ENCODE results near the gene RGS17. TPM values are rescaled to one million over a fixed set of nuclear protein-coding genes. Genes with fewer than 3 reads are reported as not detected.
A peak's percentile ranks its signal among the peaks of the same experiment; 100 is the strongest.
"Not testable (repeated sequence)": the region's sequence is repeated elsewhere in the genome, so short reads cannot be mapped to it uniquely, and the experiment has no call there.

The RGS17 gene
- total RNA-seq, 2 experiments from 2014 or later = not detected

- Mint-ChIP-seq H3K9me3 (ENCODE audit: insufficient read depth) (no peaks in the 10 kb centered on the region), H3K36me3 (ENCODE audit: low read depth) (no peaks in the 10 kb centered on the region), H3K27me3 (ENCODE audit: low read depth) (no peaks in the 10 kb centered on the region), H3K4me3 (no peak overlapping the region), H3K4me1 (ENCODE audit: low read depth) (no peaks in the 10 kb centered on the region), H3K27ac (no peak overlapping the region)
- CTCF ChIA-PET = no interaction called here
- POLR2A ChIA-PET = no interaction called here
- no peak for ATAC-seq
- no peak for DNase-seq
Measured at GRCh38 chr6:153145591-153145990, 14.5 kb upstream of the RGS17 start.

- DNase-seq (no peak), ATAC-seq (no peak)
- H3K27ac Mint-ChIP-seq = no peak overlapping the region
- no peaks in the 10 kb centered on the region for H3K36me3 Mint-ChIP-seq (ENCODE audit: low read depth)
- no peak overlapping the region for H3K4me3 Mint-ChIP-seq
- no peaks in the 10 kb centered on the region for H3K9me3 Mint-ChIP-seq (ENCODE audit: insufficient read depth)
- H3K27me3 Mint-ChIP-seq (ENCODE audit: low read depth) = no peaks in the 10 kb centered on the region
- H3K4me1 Mint-ChIP-seq (ENCODE audit: low read depth) = no peaks in the 10 kb centered on the region
- ChIA-PET CTCF (no interaction called here), POLR2A (no interaction called here)
Measured at GRCh38 chr6:153143200-153143599, 12.1 kb upstream of the RGS17 start.

- no peaks in the 10 kb centered on the region for H3K9me3 Mint-ChIP-seq (ENCODE audit: insufficient read depth)
- ATAC-seq (no peak), DNase-seq (no peak)
- no peaks in the 10 kb centered on the region for H3K36me3 Mint-ChIP-seq (ENCODE audit: low read depth)
- ChIA-PET CTCF (no interaction called here), POLR2A (no interaction called here)
- H3K27ac Mint-ChIP-seq = no peak overlapping the region
- no peaks in the 10 kb centered on the region for H3K4me1 Mint-ChIP-seq (ENCODE audit: low read depth)
- H3K27me3 Mint-ChIP-seq (ENCODE audit: low read depth) = no peaks in the 10 kb centered on the region
- H3K4me3 Mint-ChIP-seq = no peak overlapping the region
Measured at GRCh38 chr6:153140299-153140698, 9.2 kb upstream of the RGS17 start.

- Mint-ChIP-seq H3K4me3 (no peak overlapping the region), H3K27me3 (ENCODE audit: low read depth) (no peaks in the 10 kb centered on the region), H3K36me3 (ENCODE audit: low read depth) (no peaks in the 10 kb centered on the region), H3K27ac (no peak overlapping the region), H3K4me1 (ENCODE audit: low read depth) (no peaks in the 10 kb centered on the region), H3K9me3 (ENCODE audit: insufficient read depth) (no peaks in the 10 kb centered on the region)
- POLR2A ChIA-PET = no interaction called here
- CTCF ChIA-PET = no interaction called here
- ATAC-seq (no peak), DNase-seq (no peak)
Measured at GRCh38 chr6:153138930-153139329, 7.8 kb upstream of the RGS17 start.

GRCh38 chr6:153135681-153136080 lies 4.6 kb upstream of the RGS17 start:
- no peak overlapping the region for H3K4me3 Mint-ChIP-seq
- no peaks in the 10 kb centered on the region for H3K4me1 Mint-ChIP-seq (ENCODE audit: low read depth)
- H3K27me3 Mint-ChIP-seq (ENCODE audit: low read depth) = peaks cover 19% of the 10 kb centered on the region
- DNase-seq = no peak
- CTCF ChIA-PET = interaction anchor here (1.0 kb wide), 1 partner anchor 9 kb away, joined by 3 read pairs; no protein-coding TSS in a partner anchor
- no peak for ATAC-seq
- no peak overlapping the region for H3K27ac Mint-ChIP-seq
- POLR2A ChIA-PET = no interaction called here
- H3K36me3 Mint-ChIP-seq (ENCODE audit: low read depth) = peaks cover 1% of the 10 kb centered on the region
- no peaks in the 10 kb centered on the region for H3K9me3 Mint-ChIP-seq (ENCODE audit: insufficient read depth)

- CTCF ChIA-PET, H3K27ac Mint-ChIP-seq: not testable (repeated sequence)
Measured at GRCh38 chr6:153133667-153134066, 2.6 kb upstream of the RGS17 start.

GRCh38 chr6:153130515-153131036 lies 506 bp downstream of the RGS17 start:
- Mint-ChIP-seq H3K9me3 (ENCODE audit: insufficient read depth) (no peaks in the 10 kb centered on the region), H3K36me3 (ENCODE audit: low read depth) (peaks cover 3% of the 10 kb centered on the region), H3K4me1 (ENCODE audit: low read depth) (peaks cover 12% of the 10 kb centered on the region), H3K27ac (no peak overlapping the region), H3K4me3 (peak overlapping the region; percentile 63), H3K27me3 (ENCODE audit: low read depth) (peaks cover 43% of the 10 kb centered on the region)
- ChIA-PET CTCF (no interaction called here), POLR2A (no interaction called here)
- ATAC-seq (peak; percentile 33), DNase-seq (no peak)

More at GRCh38 chr6:153133667-153134066, 2.6 kb upstream of the RGS17 start:
- ATAC-seq; H3K4me3 Mint-ChIP-seq; POLR2A ChIA-PET; DNase-seq; H3K36me3 Mint-ChIP-seq (ENCODE audit: low read depth); H3K9me3 Mint-ChIP-seq (ENCODE audit: insufficient read depth): not testable (repeated sequence)
- peaks cover 12% of the 10 kb centered on the region for H3K4me1 Mint-ChIP-seq (ENCODE audit: low read depth)
- H3K27me3 Mint-ChIP-seq (ENCODE audit: low read depth) = peaks cover 36% of the 10 kb centered on the region

- ATAC-seq (peak; percentile 25), DNase-seq (no peak)
- Mint-ChIP-seq H3K4me1 (ENCODE audit: low read depth) (peaks cover 12% of the 10 kb centered on the region), H3K4me3 (peak overlapping the region; percentile 57), H3K27me3 (ENCODE audit: low read depth) (peaks cover 43% of the 10 kb centered on the region), H3K9me3 (ENCODE audit: insufficient read depth) (no peaks in the 10 kb centered on the region), H3K27ac (no peak overlapping the region), H3K36me3 (ENCODE audit: low read depth) (peaks cover 3% of the 10 kb centered on the region)
- POLR2A ChIA-PET = no interaction called here
- CTCF ChIA-PET = no interaction called here
Measured at GRCh38 chr6:153129873-153130514, 1.1 kb downstream of the RGS17 start.

- CTCF ChIA-PET = interaction anchor here (0.6 kb wide), 1 partner anchor 9 kb away, joined by 3 read pairs; no protein-coding TSS in a partner anchor
- no peak overlapping the region for H3K27ac Mint-ChIP-seq
Measured at GRCh38 chr6:153126218-153126617, 4.9 kb downstream of the RGS17 start.

GRCh38 chr6:153125032-153125431 lies 6.0 kb downstream of the RGS17 start:
- CTCF ChIA-PET = no interaction called here
- H3K27ac Mint-ChIP-seq = no peak overlapping the region
- no peaks in the 10 kb centered on the region for H3K36me3 Mint-ChIP-seq (ENCODE audit: low read depth)
- H3K4me1 Mint-ChIP-seq (ENCODE audit: low read depth) = peaks cover 8% of the 10 kb centered on the region
- H3K9me3 Mint-ChIP-seq (ENCODE audit: insufficient read depth) = no peaks in the 10 kb centered on the region
- H3K27me3 Mint-ChIP-seq (ENCODE audit: low read depth) = peaks cover 32% of the 10 kb centered on the region
- ATAC-seq (no peak), DNase-seq (no peak)
- H3K4me3 Mint-ChIP-seq = no peak overlapping the region
- POLR2A ChIA-PET = no interaction called here

More at GRCh38 chr6:153126218-153126617, 4.9 kb downstream of the RGS17 start:
- Mint-ChIP-seq H3K4me1 (ENCODE audit: low read depth) (peaks cover 12% of the 10 kb centered on the region), H3K27me3 (ENCODE audit: low read depth) (peaks cover 37% of the 10 kb centered on the region), H3K4me3 (no peak overlapping the region), H3K36me3 (ENCODE audit: low read depth) (peaks cover 3% of the 10 kb centered on the region), H3K9me3 (ENCODE audit: insufficient read depth) (no peaks in the 10 kb centered on the region)
- POLR2A ChIA-PET = no interaction called here
- DNase-seq (no peak), ATAC-seq (no peak)

GRCh38 chr6:153123801-153124200 lies 7.3 kb downstream of the RGS17 start:
- Mint-ChIP-seq H3K27ac (no peak overlapping the region), H3K9me3 (ENCODE audit: insufficient read depth) (no peaks in the 10 kb centered on the region), H3K36me3 (ENCODE audit: low read depth) (no peaks in the 10 kb centered on the region), H3K4me3 (no peak overlapping the region), H3K27me3 (ENCODE audit: low read depth) (peaks cover 21% of the 10 kb centered on the region), H3K4me1 (ENCODE audit: low read depth) (no peaks in the 10 kb centered on the region)
- ChIA-PET CTCF (no interaction called here), POLR2A (no interaction called here)
- DNase-seq (no peak), ATAC-seq (no peak)

- Mint-ChIP-seq H3K9me3 (ENCODE audit: insufficient read depth) (no peaks in the 10 kb centered on the region), H3K4me3 (no peak overlapping the region), H3K4me1 (ENCODE audit: low read depth) (no peaks in the 10 kb centered on the region), H3K27ac (no peak overlapping the region), H3K36me3 (ENCODE audit: low read depth) (no peaks in the 10 kb centered on the region), H3K27me3 (ENCODE audit: low read depth) (peaks cover 15% of the 10 kb centered on the region)
- ChIA-PET POLR2A (no interaction called here), CTCF (no interaction called here)
- no peak for DNase-seq
- ATAC-seq = no peak
Measured at GRCh38 chr6:153121311-153121710, 9.8 kb downstream of the RGS17 start.
